GM12872 (cell line): Measurements from ENCODE around the gene RAD51B.

ENCODE experiments used
- TF ChIP-seq, protein P1 (sequence below): IDR thresholded peaks from 3 replicates; pipeline ENCODE4 v1.5.1; 2011; ENCODE audit warnings: low read depth, mild to moderate bottlenecking, low read length, moderate library complexity; ENCODE audit not compliant: insufficient read depth

The RAD51B gene

DNA sequence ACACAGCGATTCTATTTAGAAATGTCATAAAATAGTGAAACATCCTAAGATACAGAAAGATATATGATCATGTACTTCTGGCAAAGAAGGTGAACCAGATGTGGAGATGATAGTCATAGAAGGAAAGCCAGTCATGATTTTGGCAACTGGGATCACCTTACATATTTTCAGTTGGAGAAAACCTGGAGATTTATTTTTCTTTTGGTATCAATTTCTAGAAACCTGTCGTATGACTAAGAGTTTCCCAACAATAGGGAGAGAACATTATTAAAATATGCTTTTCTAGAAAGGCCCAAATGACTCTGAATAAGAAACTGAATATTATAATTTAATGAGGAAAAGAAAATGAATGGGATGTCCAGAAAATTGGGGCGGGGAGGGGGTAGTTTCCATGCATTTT, 576.9 kb downstream of the RAD51B start:
- TF ChIP-seq, protein P1, sequence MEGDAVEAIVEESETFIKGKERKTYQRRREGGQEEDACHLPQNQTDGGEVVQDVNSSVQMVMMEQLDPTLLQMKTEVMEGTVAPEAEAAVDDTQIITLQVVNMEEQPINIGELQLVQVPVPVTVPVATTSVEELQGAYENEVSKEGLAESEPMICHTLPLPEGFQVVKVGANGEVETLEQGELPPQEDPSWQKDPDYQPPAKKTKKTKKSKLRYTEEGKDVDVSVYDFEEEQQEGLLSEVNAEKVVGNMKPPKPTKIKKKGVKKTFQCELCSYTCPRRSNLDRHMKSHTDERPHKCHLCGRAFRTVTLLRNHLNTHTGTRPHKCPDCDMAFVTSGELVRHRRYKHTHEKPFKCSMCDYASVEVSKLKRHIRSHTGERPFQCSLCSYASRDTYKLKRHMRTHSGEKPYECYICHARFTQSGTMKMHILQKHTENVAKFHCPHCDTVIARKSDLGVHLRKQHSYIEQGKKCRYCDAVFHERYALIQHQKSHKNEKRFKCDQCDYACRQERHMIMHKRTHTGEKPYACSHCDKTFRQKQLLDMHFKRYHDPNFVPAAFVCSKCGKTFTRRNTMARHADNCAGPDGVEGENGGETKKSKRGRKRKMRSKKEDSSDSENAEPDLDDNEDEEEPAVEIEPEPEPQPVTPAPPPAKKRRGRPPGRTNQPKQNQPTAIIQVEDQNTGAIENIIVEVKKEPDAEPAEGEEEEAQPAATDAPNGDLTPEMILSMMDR, result no peak

DNA sequence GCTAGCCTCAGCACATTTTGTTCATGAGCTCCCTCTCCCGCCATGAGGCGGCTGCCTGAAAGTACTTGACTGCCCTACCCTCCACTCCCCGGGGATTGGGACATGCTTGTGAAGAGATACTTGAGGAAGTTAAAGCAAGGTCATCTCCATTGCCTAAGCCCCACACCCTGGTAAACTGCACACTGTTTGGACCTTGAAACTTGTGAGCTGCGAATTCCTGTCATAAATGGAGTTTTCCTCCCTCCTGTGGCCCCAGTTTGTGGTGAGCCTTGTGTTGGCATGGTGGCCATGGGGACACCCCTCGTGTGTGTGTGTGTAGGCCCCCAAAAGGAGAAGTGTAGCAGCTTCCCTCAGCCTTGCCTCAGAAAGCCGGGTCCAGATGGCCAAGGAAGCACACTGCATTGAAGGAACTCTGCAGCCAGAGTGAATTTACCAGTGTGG, 577.8 kb downstream of the RAD51B start:
- TF ChIP-seq, protein P1, result no peak

DNA sequence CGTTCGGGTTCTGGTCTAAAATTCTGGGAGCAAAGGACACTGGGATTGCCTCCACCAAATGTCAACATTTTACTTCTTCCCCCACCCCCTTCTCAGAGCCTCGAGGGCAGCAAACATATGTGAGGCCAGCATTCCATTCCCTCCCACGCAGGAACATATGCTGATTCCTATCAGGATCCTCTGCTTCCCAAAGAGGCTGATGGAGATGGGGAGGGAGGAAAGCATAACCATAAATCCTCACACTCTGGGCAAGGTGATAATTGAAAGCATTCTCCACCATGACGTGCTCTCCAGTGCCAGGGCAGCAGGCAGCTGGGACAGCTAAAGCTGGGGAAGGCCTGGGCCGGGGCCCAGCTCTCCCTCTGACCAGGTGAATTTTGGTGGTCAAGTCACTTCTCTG, 578.2 kb downstream of the RAD51B start:
- TF ChIP-seq, protein P1, result no peak

DNA sequence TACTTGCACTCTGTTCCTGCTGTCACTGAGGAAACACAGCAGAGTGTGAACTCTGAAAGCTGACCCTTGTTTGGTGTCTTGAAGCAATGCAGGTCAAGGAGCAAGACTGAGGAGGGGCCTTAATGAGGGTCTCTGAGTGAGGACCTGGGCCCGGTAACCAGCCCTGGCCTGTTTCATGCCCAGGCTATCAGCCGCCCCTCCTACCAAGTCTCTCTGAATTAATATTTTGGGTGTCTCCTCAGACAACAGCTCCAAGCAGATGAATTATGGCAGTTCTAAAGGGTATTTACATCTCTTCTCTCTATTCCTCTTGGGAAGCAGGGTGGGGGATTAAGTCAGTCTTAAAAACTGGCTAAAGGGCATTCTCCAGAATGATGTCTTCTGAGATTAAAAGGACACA, 578.8 kb downstream of the RAD51B start:
- TF ChIP-seq, protein P1, result no peak

- TF ChIP-seq, protein P1, result no peak
These were observed 580.4 kb downstream of the RAD51B start for GRCh38 chr14:68399971-68400370.

DNA sequence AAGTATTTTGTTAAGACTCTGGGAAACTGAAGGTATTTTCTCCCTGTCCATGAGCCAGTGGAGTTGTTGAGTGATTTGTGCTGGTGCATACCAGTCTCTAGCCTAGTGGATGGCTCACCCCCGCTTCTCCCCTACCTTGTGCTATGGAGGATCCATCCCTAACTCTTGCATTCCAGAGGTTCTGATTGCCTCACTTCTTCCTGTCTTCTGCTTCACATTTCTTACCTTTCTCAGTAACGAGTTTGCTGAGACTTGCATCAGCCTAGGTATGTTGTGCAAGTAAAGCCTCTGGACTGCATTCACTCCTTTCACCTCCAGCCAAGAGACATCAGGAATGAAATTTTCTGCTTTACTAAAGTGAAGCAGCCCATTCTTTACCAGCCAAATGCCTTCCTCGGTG, 581.7 kb downstream of the RAD51B start:
- TF ChIP-seq, protein P1, result no peak

DNA sequence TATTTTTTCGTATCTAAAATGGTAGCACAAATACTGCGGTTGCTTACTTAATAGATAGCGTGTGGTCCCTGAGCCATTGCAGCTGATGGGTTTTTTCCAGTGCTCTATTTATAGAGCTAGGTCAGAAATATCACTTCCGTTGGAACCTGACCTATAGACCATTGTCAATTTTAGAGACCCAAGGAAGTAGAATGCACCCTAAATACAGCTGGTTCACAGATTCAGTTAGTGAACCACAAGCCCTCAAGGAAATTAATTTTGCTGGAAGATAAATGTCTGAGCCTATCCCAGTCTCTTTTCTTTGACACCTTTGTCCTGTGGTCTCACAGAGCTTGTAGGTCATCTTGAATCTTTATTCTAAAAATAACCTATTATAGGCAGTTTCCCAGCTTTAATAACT, 582.3 kb downstream of the RAD51B start:
- TF ChIP-seq, protein P1, result no peak
